ENCODE results near the gene DNHD1.

DNHD1 gene

GRCh38 chr11:6612213-6613041, 115.3 kb downstream of the DNHD1 start, which contains the start of gene TAF10:
TSS of gene TAF10 (minus strand) at chr11:6612216. CDS start at chr11:6612189, 27 bp downstream.
- peak; percentile 94 for DNase-seq (ENCODE audit: low spot score)

GRCh38 chr11:6613496-6613895, 116.4 kb downstream of the DNHD1 start:
- DNase-seq (ENCODE audit: low spot score) = no peak

- DNase-seq (ENCODE audit: low spot score) = no peak
Observed at GRCh38 chr11:6614446-6614845, 117.4 kb downstream of the DNHD1 start.

GRCh38 chr11:6615046-6615445, 118.0 kb downstream of the DNHD1 start:
- no peak for DNase-seq (ENCODE audit: low spot score)

GRCh38 chr11:6615882-6616585, 119.0 kb downstream of the DNHD1 start:
- peak; percentile 51 for DNase-seq (ENCODE audit: low spot score)

GRCh38 chr11:6616596-6617250, 119.6 kb downstream of the DNHD1 start:
- no peak for DNase-seq (ENCODE audit: low spot score)

- peak; percentile 57 for DNase-seq (ENCODE audit: low spot score)
Observed at GRCh38 chr11:6617315-6617781, 120.3 kb downstream of the DNHD1 start.

GRCh38 chr11:6618117-6619003, 121.3 kb downstream of the DNHD1 start:
- DNase-seq (ENCODE audit: low spot score) = peak; percentile 85

GRCh38 chr11:6619004-6619745, 122.1 kb downstream of the DNHD1 start, which contains the start of gene TPP1:
TSS of gene TPP1 (minus strand) at chr11:6619422. CDS start at chr11:6619400, 22 bp downstream.
- DNase-seq (ENCODE audit: low spot score) = peak; percentile 94

- no peak for DNase-seq (ENCODE audit: low spot score)
Observed at GRCh38 chr11:6620636-6621035, 123.6 kb downstream of the DNHD1 start.

Data from RKO (cell line).